K562 (cell line): Measurements from ENCODE around the gene LRRC41. TPM values are rescaled to one million over a fixed set of nuclear protein-coding genes. Genes with fewer than 3 reads are reported as not detected.

ENCODE experiments used
- ARHGAP35 ChIP-seq: fragments of 450-650 bp; IDR thresholded peaks from 2 replicates; pipeline ENCODE4 v1.6.1; 2018; ENCODE audit not compliant: partially characterized antibody
- ATF3 ChIP-seq, 2 experiments: fragments of 450-650 bp in 1 of 2; sonication (generic) in 1 of 2; formaldehyde crosslinking in 1 of 2; IDR thresholded peaks in 1 of 2; conservative IDR thresholded peaks in 1 of 2; 2 replicates each; pipeline versions ENCODE4 v1.6.1 to v1.8.1; 2016 to 2023; ENCODE audit warnings: mild to moderate bottlenecking in 2 of 2, moderate library complexity in 2 of 2, inconsistent platforms in 1 of 2, missing genetic modification reagents in 1 of 2
- BMI1 ChIP-seq: fragments of 150-350 bp; IDR thresholded peaks from 2 replicates; pipeline ENCODE4 v1.6.1; 2014; ENCODE audit warnings: low read length
- CREBBP ChIP-seq: IDR thresholded peaks from one replicate; pipeline ENCODE4 v1.6.1; 2012; ENCODE audit warnings: low read depth, mild to moderate bottlenecking, control low read depth, inconsistent platforms, low read length
- KAT7 ChIP-seq: sonication (generic); formaldehyde crosslinking; IDR thresholded peaks from 2 replicates; pipeline ENCODE4 v1.8.0; 2022; ENCODE audit warnings: missing genetic modification reagents, mild to moderate bottlenecking, borderline replicate concordance
- MAFF ChIP-seq: IDR thresholded peaks from 2 replicates; pipeline ENCODE4 v1.6.1; 2012; ENCODE audit warnings: low read length, improper control_type of control experiment
- MXI1 ChIP-seq: IDR thresholded peaks from 2 replicates; pipeline ENCODE4 v1.6.1; 2011; ENCODE audit warnings: low read depth, mild to moderate bottlenecking, improper control_type of control experiment, low read length
- POU5F1 ChIP-seq: fragments of 150-350 bp; IDR thresholded peaks from 2 replicates; pipeline ENCODE4 v1.6.1; 2014; ENCODE audit warnings: borderline replicate concordance, low read length, low read depth, mild to moderate bottlenecking; ENCODE audit not compliant: partially characterized antibody
- PURB ChIP-seq: sonication (generic); formaldehyde crosslinking; IDR thresholded peaks from 2 replicates; pipeline ENCODE4 v1.9.0; 2021; ENCODE audit warnings: low read depth, mild to moderate bottlenecking, missing genetic modification reagents
- RBBP5 ChIP-seq: fragments of 200-600 bp; sonication (generic); IDR thresholded peaks from 2 replicates; pipeline ENCODE4 v1.6.1; 2012; ENCODE audit warnings: borderline replicate concordance, mild to moderate bottlenecking, low read length, control low read depth, inconsistent platforms; ENCODE audit not compliant: insufficient read depth, poor library complexity, severe bottlenecking
- TCF7 ChIP-seq: sonication (generic); IDR thresholded peaks from 2 replicates; pipeline ENCODE4 v1.6.1; 2016; ENCODE audit warnings: antibody characterized with exemption, borderline replicate concordance
- THAP7 ChIP-seq: fragments of 250-450 bp; sonication (Bioruptor Pico); IDR thresholded peaks from 2 replicates; pipeline ENCODE4 v1.5.0; 2021
- ZFX ChIP-seq: sonication (generic); formaldehyde crosslinking; IDR thresholded peaks from 2 replicates; pipeline ENCODE4 v1.8.0; 2022; ENCODE audit warnings: mild to moderate bottlenecking, missing genetic modification reagents, moderate library complexity
- ZNF311 ChIP-seq: fragments of 250-450 bp; sonication (Bioruptor Pico); IDR thresholded peaks from 2 replicates; pipeline ENCODE4 v1.4.0; 2020; ENCODE audit warnings: mild to moderate bottlenecking, moderate library complexity
- polyA plus RNA-seq, 8 experiments: library from polyadenylated mRNA; depleted of rRNA in 4 of 8; stranded (reverse) in 5 of 8; unstranded in 3 of 8; fragments of >200 nt; fragmentation: Nextera tagmentation in 2 of 8; fragmentation: Illumina TruSeq in 1 of 8; extraction: Ambion mirVana in 2 of 8; extraction: Trizol in 1 of 8; gene quantifications; 2 replicates each; pipeline versions ENCODE4 v1.2.1 to v1.2.3, GENCODE V29; 2011 to 2014; ENCODE audit warnings: inconsistent platforms in 1 of 8, missing spikeins in 1 of 8
- total RNA-seq, 7 experiments: library from RNA; depleted of rRNA in 6 of 7; stranded (reverse); fragments of >200 nt in 6 of 7; fragmentation: Illumina TruSeq in 2 of 7; extraction: Trizol in 2 of 7; gene quantifications; 2 replicates each; pipeline versions ENCODE4 v1.2.1 to v1.2.3, GENCODE V29; 2011 to 2021; ENCODE audit warnings: low replicate concordance in 1 of 7
- TF ChIP-seq, protein P1 (sequence below): fragments of 450-650 bp; IDR thresholded peaks from 2 replicates; pipeline ENCODE4 v1.6.1; 2016; ENCODE audit warnings: mild to moderate bottlenecking, moderate library complexity

The LRRC41 gene
- total and polyA plus RNA-seq, 9 of the 15 experiments (the other 6 are each of a cell fraction or from before 2014, with no cell fraction given) = 10.5 to 64.7 (median 44.2) TPM

GRCh38 chr1:46247436-46248121 lies 55.8 kb downstream of the LRRC41 start, which contains the start of gene RAD54L (continued):
- TF ChIP-seq, protein P1, sequence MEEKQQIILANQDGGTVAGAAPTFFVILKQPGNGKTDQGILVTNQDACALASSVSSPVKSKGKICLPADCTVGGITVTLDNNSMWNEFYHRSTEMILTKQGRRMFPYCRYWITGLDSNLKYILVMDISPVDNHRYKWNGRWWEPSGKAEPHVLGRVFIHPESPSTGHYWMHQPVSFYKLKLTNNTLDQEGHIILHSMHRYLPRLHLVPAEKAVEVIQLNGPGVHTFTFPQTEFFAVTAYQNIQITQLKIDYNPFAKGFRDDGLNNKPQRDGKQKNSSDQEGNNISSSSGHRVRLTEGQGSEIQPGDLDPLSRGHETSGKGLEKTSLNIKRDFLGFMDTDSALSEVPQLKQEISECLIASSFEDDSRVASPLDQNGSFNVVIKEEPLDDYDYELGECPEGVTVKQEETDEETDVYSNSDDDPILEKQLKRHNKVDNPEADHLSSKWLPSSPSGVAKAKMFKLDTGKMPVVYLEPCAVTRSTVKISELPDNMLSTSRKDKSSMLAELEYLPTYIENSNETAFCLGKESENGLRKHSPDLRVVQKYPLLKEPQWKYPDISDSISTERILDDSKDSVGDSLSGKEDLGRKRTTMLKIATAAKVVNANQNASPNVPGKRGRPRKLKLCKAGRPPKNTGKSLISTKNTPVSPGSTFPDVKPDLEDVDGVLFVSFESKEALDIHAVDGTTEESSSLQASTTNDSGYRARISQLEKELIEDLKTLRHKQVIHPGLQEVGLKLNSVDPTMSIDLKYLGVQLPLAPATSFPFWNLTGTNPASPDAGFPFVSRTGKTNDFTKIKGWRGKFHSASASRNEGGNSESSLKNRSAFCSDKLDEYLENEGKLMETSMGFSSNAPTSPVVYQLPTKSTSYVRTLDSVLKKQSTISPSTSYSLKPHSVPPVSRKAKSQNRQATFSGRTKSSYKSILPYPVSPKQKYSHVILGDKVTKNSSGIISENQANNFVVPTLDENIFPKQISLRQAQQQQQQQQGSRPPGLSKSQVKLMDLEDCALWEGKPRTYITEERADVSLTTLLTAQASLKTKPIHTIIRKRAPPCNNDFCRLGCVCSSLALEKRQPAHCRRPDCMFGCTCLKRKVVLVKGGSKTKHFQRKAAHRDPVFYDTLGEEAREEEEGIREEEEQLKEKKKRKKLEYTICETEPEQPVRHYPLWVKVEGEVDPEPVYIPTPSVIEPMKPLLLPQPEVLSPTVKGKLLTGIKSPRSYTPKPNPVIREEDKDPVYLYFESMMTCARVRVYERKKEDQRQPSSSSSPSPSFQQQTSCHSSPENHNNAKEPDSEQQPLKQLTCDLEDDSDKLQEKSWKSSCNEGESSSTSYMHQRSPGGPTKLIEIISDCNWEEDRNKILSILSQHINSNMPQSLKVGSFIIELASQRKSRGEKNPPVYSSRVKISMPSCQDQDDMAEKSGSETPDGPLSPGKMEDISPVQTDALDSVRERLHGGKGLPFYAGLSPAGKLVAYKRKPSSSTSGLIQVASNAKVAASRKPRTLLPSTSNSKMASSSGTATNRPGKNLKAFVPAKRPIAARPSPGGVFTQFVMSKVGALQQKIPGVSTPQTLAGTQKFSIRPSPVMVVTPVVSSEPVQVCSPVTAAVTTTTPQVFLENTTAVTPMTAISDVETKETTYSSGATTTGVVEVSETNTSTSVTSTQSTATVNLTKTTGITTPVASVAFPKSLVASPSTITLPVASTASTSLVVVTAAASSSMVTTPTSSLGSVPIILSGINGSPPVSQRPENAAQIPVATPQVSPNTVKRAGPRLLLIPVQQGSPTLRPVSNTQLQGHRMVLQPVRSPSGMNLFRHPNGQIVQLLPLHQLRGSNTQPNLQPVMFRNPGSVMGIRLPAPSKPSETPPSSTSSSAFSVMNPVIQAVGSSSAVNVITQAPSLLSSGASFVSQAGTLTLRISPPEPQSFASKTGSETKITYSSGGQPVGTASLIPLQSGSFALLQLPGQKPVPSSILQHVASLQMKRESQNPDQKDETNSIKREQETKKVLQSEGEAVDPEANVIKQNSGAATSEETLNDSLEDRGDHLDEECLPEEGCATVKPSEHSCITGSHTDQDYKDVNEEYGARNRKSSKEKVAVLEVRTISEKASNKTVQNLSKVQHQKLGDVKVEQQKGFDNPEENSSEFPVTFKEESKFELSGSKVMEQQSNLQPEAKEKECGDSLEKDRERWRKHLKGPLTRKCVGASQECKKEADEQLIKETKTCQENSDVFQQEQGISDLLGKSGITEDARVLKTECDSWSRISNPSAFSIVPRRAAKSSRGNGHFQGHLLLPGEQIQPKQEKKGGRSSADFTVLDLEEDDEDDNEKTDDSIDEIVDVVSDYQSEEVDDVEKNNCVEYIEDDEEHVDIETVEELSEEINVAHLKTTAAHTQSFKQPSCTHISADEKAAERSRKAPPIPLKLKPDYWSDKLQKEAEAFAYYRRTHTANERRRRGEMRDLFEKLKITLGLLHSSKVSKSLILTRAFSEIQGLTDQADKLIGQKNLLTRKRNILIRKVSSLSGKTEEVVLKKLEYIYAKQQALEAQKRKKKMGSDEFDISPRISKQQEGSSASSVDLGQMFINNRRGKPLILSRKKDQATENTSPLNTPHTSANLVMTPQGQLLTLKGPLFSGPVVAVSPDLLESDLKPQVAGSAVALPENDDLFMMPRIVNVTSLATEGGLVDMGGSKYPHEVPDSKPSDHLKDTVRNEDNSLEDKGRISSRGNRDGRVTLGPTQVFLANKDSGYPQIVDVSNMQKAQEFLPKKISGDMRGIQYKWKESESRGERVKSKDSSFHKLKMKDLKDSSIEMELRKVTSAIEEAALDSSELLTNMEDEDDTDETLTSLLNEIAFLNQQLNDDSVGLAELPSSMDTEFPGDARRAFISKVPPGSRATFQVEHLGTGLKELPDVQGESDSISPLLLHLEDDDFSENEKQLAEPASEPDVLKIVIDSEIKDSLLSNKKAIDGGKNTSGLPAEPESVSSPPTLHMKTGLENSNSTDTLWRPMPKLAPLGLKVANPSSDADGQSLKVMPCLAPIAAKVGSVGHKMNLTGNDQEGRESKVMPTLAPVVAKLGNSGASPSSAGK = no peak
- TF ChIP-seq RBBP5 (peak; percentile 53), MXI1 (peak; percentile 70), BMI1 (no peak), ZFX (CRISPR knock-in tag) (no peak), ARHGAP35 (no peak), CREBBP (no peak), MAFF (no peak), THAP7 (CRISPR knock-in tag) (no peak), ATF3 (IDR thresholded peaks at IDR 0.05) (no peak), ATF3 (CRISPR knock-in tag; conservative IDR thresholded peaks at IDR 0.05) (no peak), TCF7 (no peak), PURB (no peak), POU5F1 (no peak), ZNF311 (CRISPR knock-in tag) (no peak), KAT7 (CRISPR knock-in tag) (peak; percentile 31; the same call in 1 of the 2 replicates)
